Neural crest cell (in vitro differentiated cells): Measurements from ENCODE around the gene F5. TPM values are rescaled to one million over a fixed set of nuclear protein-coding genes. Genes with fewer than 3 reads are reported as not detected.

Experiments used
- DNase-seq: peaks from one replicate; pipeline ENCODE4 v3.0.0; 2021; ENCODE audit warnings: low read depth, mixed read lengths, low spot score
- H3K27ac Mint-ChIP-seq: one replicate; pipeline ENCODE4 v1.8.0; 2021; ENCODE audit warnings: mild to moderate bottlenecking, mixed read lengths; ENCODE audit not compliant: unreplicated experiment
- H3K27me3 Mint-ChIP-seq: 2 replicates; pipeline ENCODE4 v1.8.0; 2021; ENCODE audit warnings: low read depth, mild to moderate bottlenecking, mixed read lengths
- H3K36me3 Mint-ChIP-seq: 2 replicates; pipeline ENCODE4 v1.8.0; 2021; ENCODE audit warnings: low read depth, mild to moderate bottlenecking, mixed read lengths
- H3K4me1 Mint-ChIP-seq: 2 replicates; pipeline ENCODE4 v1.8.0; 2021; ENCODE audit warnings: mixed read lengths
- H3K4me3 Mint-ChIP-seq: one replicate; pipeline ENCODE4 v1.8.0; 2021; ENCODE audit warnings: mild to moderate bottlenecking, mixed read lengths
- H3K9me3 Mint-ChIP-seq: 2 replicates; pipeline ENCODE4 v1.8.0; 2021; ENCODE audit warnings: mixed read lengths
- total RNA-seq: library from RNA; stranded (reverse); gene quantifications from 2 replicates; pipeline ENCODE4 v1.2.1, GENCODE V29; 2021
- TF ChIP-seq, protein P1 (sequence below): fragments of 200-600 bp; sonication (generic); conservative IDR thresholded peaks from 2 replicates; pipeline ENCODE4 v1.5.0; 2021; ENCODE audit warnings: antibody characterized with exemption, mild to moderate bottlenecking

F5 gene
- total RNA-seq, 1 donor from 2014 or later: not detected

GRCh38 chr1:169515641-169516040, 70.6 kb downstream of the F5 start:
- Mint-ChIP-seq H3K27me3 (no peaks in the 10 kb centered on the region), H3K27ac (no peak overlapping the region), H3K9me3 (no peaks in the 10 kb centered on the region), H3K36me3 (no peaks in the 10 kb centered on the region), H3K4me3 (no peak overlapping the region), H3K4me1 (no peaks in the 10 kb centered on the region)
- no peak for DNase-seq
- TF ChIP-seq, protein P1, sequence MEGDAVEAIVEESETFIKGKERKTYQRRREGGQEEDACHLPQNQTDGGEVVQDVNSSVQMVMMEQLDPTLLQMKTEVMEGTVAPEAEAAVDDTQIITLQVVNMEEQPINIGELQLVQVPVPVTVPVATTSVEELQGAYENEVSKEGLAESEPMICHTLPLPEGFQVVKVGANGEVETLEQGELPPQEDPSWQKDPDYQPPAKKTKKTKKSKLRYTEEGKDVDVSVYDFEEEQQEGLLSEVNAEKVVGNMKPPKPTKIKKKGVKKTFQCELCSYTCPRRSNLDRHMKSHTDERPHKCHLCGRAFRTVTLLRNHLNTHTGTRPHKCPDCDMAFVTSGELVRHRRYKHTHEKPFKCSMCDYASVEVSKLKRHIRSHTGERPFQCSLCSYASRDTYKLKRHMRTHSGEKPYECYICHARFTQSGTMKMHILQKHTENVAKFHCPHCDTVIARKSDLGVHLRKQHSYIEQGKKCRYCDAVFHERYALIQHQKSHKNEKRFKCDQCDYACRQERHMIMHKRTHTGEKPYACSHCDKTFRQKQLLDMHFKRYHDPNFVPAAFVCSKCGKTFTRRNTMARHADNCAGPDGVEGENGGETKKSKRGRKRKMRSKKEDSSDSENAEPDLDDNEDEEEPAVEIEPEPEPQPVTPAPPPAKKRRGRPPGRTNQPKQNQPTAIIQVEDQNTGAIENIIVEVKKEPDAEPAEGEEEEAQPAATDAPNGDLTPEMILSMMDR: no peak

- Mint-ChIP-seq H3K36me3 (no peaks in the 10 kb centered on the region), H3K27me3 (no peaks in the 10 kb centered on the region), H3K9me3 (no peaks in the 10 kb centered on the region), H3K27ac (no peak overlapping the region), H3K4me1 (no peaks in the 10 kb centered on the region), H3K4me3 (no peak overlapping the region)
- no peak for DNase-seq
- TF ChIP-seq, protein P1: no peak
These were observed 71.6 kb downstream of the F5 start for GRCh38 chr1:169514566-169515270.

DNA sequence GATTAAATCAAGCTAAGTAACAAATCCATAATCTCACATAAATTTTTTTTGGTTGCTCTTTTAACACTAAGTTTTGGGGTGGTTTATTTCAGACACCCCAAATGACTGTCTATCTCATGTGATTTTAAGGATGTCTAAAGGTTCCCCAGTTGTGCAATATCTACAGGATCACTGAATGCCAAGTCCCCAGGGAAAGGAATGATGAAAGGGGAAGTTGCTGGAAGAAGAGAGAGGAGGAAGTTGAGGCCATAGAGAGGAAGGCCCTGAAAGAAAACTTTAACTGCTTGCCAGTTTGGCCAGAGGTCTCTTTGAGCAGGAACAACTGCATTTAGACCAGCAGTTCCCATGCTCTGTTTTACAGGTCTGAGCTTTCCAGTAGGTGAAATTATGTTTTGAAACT, 73.1 kb downstream of the F5 start:
- H3K4me3 Mint-ChIP-seq: no peak overlapping the region
- TF ChIP-seq, protein P1: no peak
- no peaks in the 10 kb centered on the region for H3K36me3 Mint-ChIP-seq

GRCh38 chr1:169511316-169512005, 74.8 kb downstream of the F5 start:
- no peak for DNase-seq
- no peak overlapping the region for H3K27ac Mint-ChIP-seq
- no peaks in the 10 kb centered on the region for H3K36me3 Mint-ChIP-seq
- TF ChIP-seq, protein P1: no peak
- peaks cover 5% of the 10 kb centered on the region for H3K4me1 Mint-ChIP-seq
- H3K27me3 Mint-ChIP-seq: no peaks in the 10 kb centered on the region
- no peak overlapping the region for H3K4me3 Mint-ChIP-seq
- H3K9me3 Mint-ChIP-seq: no peaks in the 10 kb centered on the region

More for the DNA sequence above, 73.1 kb downstream of the F5 start:
- Mint-ChIP-seq H3K4me1 (peaks cover 5% of the 10 kb centered on the region), H3K27ac (no peak overlapping the region), H3K27me3 (no peaks in the 10 kb centered on the region), H3K9me3 (no peaks in the 10 kb centered on the region)
- DNase-seq: no peak

DNA sequence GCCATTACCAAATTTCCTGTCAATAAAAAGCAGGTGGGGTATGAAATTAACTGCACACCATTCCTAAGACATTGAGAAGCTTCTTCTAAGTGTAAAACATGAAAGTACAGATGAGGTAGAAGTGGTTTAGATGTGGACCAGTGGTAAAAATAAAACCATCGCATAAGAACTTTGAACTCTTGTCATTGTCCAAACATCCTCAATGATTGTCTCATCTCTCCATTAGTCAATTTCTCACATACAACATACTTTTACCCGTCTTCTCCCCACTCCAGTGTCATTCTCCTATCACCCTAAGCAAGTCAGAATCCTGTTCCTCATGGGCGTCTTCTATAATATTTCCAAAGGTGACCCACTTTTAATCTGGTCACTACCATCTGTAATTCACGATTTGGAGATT, 76.2 kb downstream of the F5 start:
- no peaks in the 10 kb centered on the region for H3K36me3 Mint-ChIP-seq
- H3K9me3 Mint-ChIP-seq: no peaks in the 10 kb centered on the region
- H3K27ac Mint-ChIP-seq: no peak overlapping the region
- no peak for DNase-seq
- no peak overlapping the region for H3K4me3 Mint-ChIP-seq
- no peaks in the 10 kb centered on the region for H3K27me3 Mint-ChIP-seq
- TF ChIP-seq, protein P1: no peak
- peaks cover 5% of the 10 kb centered on the region for H3K4me1 Mint-ChIP-seq
